NCI-H748 (cell line): ENCODE results near the gene SLC6A6.
A peak's percentile ranks its signal among the peaks of the same experiment; 100 is the strongest.

Experiments
- DNase-seq: peaks from one replicate; lab custom pipeline; 2025; ENCODE audit not compliant: unreplicated experiment; lab: John Stamatoyannopoulos, UW

Gene SLC6A6

DNA sequence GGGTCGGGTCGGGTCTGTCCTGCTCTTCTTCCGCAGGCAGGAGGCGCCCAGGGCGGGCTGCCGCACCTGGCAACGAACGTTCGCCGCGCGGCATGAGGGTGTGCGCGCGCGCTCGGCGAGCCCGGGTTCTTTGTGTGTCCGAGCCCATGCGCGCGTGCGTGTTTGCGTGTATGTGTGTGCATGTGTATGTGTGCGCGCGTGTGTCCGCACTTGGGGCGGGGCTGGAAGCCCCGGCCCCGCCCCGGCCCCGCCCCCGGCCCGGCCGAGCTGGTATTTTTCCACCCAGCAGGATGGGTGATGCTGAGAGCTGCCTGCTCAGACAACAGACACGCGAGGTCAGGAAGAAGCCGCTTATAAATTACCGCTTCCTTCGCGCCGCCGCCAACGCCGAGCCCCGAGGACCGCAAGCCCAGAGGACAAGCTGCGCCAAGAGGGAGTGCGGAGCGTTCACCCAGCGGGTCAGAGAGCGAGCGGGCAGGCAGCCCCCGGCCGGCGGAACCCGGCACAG is at the start of gene SLC6A6:
TSS of gene SLC6A6 (plus strand) at position 303 of the 508 bp plus-strand sequence. CDS start 41,029 bp downstream, outside the sequence.
- DNase-seq = peak; percentile 95

DNA sequence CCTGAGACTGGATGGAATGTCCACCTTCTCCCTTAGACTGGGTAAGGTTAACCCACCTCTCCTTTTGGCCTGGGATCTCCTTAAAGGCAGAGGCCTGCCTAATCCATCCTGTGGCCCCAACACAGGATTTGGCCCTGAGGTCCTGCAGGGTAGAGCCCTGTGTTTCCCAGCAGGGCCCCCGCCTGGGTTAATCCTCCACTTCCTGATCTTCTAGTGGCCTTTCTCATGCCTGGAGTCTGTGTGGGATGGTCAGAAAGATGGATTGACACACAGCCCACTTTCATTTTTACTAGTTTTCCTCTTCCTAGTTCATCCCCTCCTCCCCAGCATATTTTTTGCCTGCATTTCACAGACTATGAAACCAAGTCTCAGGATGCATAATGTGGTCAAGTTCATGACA is 48.9 kb upstream of the SLC6A6 start:
- DNase-seq = no peak

DNA sequence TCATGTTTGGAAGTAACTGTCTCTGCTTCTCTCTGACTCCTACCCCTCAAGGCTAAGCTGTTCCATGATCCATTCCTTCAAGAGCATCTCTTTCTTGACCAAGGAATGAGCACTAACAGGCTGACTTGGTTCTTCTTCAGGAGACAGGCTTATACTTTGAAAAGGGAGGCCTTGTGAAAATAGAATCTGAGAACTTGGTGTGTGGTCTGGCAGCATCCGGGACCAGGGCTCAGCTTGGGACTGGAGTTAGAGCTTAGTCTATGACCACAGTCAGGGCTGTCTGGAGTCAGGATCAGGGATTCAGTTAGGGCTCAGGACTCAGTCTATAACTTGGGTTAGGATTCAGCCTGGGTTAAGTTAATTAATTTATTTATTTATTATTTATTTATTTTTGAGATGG is 44.9 kb upstream of the SLC6A6 start:
- DNase-seq = no peak

DNA sequence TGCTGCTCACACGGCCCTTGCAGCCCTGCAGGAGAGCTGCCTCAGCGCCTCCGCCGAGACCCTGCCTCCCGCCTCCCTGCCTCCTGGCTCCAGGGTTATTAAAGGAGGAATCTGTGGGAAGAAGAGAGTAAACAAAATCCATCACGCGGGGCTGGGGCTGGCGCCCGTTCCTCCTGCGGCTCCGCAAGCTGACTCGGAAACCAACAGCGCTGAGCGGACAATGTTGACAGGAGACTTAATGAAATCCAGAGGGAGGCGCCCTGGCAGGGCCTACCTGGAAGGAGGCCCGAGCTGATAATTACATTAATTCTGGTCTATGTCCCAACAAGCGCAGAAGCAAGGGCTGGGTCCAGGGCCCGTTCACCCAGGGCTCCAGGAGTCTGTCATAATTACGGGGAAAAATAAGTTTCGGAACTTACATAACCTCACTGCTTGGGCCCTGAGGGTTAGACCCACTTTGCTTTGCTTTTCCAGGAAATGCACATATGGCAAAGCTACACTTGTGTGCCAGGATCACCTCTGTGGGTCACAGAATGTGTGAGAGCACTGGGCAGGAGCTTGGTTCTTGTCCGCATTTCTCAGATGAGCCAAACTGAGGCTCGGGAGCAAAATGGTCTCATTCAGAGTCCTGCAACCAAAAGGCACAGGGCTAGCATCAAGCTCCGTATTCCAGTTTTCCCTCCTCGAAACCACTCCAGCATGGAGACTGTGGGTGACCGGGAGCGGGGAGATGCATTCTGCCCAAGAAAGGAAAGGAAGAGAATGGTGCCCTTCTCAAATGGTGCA is 43.8 kb upstream of the SLC6A6 start:
- peak; percentile 51 for DNase-seq

DNA sequence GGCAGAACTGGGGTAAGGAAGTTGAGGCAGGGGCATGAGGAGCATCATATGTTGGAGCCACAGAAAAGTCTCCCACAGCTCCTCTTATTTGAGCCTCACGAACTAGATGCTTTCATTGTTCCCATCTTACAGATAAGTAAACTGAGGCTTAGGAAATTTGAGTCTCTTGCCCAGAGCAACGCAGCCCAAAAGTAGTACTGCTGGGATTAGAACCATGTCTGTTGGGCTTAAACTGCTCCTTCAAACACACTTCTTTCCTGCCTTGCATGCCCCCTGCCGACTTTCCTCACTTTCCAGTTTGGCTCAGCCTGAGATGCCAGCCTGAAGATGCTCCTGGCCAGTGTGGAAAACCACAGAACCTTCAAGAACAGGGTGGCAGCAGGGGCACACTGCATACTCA is 43.1 kb upstream of the SLC6A6 start:
- DNase-seq = no peak

DNA sequence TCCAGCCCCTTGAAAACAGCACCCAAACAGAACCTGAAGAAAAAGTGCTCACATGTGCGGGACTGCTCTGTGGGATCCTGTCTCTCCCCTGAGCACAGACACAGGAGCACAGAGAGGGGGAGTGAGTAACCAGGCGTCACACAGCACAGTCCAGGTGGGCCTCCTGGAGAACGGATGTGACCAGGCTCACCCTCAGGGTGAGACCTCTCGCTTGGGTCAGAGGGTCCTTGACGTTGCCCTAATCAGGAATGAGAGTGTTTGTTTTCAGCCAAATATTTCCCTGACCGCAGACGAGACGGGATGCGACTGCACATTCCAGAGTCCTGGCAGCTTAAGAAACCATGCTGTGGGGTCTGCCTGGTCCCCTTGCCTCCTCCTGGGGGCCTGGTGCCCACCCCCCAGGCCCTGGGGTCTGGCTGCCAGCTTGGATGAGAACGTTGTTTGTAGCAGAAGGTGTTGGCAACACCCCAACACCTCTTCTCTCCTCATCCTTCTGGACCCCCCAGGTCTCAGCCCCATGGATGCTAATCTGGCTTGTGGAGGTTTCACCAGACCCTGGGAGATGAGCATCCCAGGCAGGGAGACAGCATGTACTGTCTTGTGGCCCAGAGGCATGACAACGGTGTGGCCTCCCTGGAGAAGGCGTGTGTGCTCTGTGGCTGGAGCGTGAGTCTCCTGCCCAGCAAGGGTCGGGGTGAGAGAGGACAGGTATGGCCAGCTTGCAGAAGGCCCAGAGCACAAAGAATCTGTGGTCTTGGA is 42.1 kb upstream of the SLC6A6 start:
- DNase-seq = no peak

DNA sequence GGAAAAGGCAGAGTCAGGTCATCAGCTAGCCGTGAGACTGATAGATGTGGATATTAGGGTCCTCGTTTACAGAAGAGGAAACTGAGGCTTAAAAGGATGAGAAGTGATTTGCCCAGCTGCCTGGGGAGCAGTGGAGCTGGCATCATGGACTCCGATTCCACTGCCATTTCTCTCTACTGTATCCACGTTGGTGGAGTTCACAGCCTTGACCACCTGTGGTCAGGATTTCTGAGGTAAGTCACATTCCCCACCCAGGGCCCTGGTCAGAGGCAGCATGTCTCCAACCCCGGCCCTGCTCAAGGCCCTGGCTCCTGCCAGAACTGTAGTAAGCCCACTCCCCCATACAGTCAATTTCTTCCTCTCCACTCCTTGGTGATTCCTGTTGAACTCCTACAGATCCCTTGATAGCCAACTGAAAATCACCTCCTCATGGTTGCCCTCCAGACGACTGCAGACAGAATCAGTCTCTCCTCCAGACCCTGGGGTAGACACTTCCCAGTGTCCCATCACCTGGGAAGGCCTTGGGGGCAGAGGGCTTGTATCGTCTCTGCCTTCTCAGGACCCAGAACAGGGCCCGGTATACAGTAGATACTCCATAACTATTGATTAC is 41.2 kb upstream of the SLC6A6 start:
- DNase-seq = no peak

DNA sequence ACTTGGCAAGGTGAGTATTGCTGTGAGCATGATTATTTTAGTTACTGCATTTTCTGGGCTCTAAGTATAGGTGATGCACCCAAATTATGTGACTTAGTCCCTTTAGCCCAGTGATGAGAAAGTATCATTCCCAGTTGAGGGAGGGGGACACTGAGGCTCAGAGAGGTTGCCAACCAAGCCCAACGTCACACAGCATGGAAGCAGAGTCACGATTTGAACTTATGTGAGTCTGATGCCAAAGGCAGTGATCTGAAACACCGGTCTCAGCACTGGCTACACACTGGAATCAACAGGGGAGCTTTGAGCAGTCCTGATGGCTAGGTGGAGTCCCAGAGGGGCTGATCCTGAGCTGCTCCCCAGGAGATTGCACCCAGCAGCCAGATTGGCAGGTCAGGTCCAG is 39.5 kb upstream of the SLC6A6 start:
- no peak for DNase-seq

DNA sequence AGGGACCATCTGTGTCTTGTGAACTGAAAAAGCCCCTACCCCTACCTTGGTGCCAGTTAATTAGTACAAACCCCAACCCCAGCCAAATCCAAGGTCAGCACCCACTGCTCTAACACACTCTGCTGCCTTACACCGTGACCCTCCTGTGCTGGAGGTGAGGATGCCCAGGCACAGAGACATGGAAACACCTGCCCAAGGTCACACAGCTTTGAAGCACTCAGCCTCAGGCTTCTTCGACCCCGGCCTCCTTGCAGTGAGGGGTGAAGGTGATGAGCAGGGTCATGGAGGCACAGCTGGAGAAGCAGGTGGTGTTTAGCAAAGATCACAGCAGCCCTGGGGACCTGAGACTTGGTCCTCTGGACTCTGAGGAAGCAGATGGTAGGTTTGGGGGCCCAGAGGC is 39.0 kb upstream of the SLC6A6 start:
- no peak for DNase-seq

DNA sequence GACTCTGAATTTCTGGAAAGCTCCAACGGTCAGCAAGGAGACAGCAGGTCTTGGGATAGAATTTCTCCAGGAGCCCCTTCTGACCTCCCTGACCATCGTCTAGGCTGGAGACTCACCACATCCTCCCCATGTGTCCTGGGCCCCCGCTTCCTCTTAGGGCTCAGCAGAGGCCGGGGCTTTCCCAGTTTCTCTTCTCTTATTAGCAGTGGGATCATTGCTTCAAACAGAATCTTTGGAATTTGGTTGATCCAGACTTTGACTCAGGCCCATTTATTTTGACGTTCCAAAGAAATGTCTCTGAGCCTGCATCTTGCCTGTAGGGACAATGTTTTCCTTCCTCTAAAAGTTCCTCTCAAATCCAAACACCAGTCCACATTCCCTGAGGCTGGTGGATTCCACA is 38.4 kb upstream of the SLC6A6 start:
- no peak for DNase-seq

DNA sequence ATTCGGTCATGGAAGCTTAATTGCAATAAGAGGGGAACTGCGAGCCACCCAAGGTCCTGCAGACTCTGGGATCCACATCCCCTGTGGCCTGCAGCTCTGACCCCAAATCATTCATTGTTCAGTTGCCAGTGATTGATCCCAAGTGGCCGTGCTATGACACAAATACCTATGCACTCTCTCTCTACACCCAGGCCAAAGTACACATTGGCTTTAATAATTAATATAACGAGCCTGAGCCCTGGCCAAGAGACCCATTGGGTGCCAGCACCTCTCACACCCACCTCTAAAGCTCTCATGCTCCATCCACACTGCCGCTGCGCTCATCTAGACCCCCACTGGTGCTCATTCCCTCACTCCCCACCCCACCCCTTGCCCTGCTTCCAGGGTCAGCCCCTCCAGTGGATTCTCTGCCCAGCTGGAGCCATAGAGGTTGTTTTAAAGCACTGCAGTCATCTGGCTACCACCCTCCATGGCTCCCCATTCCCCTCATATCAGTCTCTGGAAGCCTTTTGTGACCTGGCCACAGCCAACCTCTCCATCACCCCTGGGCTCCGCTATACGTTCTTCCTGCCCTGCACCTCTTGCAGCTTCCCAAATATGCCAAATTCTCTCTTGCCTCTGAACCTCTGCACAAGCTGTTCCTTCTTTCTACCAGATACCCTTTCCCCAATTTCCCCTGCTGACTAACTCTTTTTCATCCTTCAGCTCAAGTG is 37.7 kb upstream of the SLC6A6 start:
- no peak for DNase-seq

DNA sequence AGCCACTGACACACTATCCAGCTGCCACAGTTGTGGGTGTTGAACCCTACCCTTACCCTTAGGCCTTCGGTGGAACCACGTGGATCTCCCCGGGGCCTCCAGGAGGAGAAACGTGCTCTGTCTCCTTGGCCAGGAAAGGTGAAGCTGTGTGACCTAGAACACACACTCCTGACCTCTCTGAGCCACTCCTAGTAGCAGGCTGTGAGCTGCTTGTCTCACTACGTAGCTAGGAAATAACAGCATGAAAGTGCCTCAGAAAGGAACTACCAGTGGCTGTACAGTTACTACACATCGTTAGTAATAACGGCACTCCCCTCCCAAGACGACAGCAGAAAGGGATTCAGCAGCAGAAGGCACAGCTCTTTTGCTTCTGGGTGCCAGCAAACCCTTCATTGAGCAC is 36.2 kb upstream of the SLC6A6 start:
- DNase-seq = no peak

DNA sequence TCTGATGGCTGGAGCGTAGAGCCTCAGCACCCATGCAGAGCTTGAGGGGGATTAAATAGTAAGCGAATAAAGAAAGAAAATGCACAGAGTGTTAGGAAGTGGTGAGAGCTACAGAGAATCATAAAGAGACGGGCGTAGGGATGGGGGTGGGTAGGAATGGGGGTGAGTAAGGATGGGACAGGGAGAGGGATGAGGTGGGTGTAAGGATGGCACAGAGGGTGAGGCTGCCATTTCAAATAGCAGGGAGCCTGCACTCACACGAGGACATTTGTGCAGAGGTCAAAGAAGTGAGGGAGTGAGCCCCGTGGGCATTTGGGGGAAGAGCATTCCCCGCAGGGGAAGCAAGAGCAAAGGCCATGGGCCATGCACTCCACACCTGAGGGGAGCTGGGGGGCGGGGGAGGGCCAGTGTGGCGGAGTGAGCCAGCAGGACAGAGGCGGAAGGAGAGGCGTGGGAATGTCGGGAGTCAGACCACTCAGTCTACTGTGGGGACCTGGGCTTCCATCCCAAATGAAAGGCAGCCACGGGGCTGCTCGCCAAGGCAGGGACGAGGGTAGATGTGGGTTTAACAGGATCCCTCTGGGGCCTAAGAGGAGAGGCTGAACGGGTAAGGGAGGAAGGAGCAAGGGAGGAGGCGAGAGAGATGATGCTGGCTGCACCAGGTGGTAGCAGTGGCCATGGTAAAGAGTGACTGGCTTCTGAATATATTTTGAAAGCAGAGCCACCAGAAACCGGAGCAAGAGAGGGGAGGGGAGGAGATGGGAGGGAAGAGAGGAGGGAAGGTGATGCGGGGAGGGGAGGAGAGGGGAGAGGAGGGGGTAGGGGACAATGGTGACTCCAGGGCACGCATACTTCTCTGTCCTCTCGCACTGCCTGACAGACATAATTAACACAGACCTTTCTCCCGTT is 35.2 kb upstream of the SLC6A6 start:
- no peak for DNase-seq

DNA sequence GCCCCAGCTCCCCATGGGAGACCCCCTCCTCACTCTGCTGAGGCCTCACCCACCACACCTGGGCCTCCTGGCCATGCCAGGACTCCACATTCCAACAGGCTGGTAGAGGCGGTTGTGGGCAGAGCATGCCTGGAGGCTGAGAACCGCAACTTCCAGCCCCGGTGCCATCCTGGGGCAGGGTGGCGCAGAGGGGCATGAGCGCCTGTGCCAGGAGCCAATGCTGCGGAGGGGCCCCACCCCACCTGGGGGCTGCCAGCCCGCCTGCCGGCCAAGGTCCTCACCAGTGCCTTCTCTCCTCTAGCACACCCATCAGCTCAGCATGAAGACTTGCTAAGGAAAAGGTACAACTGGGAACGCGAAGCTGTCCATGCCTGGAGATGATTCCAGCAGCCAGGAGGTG is 34.3 kb upstream of the SLC6A6 start:
- DNase-seq = no peak

DNA sequence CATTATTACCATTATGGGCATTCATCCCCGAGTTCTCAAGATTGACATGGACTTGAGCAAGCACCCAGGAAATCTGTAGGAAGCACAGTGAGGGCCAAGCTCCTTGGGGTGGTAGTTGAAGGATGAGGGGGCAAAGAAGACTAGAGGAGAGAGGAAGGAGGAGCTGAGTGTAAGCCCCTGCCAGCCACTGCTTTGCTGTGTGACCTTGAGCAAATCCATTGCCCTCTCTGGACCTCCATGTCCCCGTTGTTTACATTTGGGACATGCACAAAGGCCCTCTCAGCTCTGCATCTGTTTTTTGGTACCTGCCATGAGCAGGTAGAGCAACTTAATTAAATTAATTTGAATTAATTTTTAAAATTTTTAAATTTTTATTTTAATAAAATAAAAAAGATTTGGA is 33.5 kb upstream of the SLC6A6 start:
- no peak for DNase-seq

DNA sequence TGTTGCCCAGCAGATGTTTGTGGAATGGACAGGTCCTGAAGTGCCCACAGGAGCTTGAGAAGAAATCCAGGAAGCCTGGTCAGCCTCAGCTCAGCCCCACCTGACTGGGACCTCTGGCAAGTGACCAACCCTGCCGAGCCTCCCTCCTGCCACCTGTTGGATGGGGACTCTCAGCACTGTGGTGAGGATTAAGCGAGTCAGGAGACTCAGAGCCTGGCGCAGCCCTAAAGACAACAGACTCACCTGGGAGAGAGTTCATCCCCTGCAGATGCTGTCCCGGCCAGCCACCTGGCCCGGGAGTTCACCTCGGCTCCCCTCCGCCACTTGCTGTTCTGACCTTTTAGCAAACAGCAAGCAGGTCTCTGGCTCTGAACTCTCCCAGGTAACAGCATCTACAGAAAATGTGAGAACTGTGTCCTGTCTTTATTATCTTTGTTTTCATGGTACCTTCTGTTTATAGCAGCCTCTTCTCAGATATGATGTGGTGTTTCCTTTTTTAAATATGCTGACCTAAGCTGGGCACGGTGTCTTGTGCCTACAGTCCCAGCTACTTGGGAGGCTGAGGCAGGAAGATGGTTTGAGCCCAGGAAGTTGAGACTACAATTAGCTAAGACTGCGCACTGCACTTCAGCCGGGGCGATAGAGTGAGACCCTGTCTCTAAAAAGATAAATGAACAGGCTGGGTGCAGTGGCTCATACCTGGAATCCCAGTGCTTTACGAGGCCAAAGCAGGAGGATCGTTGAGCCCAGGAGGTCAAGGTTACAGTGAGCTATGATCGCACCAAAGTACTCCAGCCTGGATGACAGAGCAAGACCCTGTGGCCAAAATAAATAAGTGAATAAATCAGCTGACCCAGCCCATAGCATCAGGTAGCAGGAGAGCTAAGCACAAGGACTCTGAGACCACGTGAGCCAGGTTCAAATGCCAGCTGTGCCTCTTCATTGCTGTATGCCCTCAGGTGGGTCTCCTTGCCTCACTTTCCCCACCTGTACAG is 32.4 kb upstream of the SLC6A6 start:
- peak; percentile 19 for DNase-seq

DNA sequence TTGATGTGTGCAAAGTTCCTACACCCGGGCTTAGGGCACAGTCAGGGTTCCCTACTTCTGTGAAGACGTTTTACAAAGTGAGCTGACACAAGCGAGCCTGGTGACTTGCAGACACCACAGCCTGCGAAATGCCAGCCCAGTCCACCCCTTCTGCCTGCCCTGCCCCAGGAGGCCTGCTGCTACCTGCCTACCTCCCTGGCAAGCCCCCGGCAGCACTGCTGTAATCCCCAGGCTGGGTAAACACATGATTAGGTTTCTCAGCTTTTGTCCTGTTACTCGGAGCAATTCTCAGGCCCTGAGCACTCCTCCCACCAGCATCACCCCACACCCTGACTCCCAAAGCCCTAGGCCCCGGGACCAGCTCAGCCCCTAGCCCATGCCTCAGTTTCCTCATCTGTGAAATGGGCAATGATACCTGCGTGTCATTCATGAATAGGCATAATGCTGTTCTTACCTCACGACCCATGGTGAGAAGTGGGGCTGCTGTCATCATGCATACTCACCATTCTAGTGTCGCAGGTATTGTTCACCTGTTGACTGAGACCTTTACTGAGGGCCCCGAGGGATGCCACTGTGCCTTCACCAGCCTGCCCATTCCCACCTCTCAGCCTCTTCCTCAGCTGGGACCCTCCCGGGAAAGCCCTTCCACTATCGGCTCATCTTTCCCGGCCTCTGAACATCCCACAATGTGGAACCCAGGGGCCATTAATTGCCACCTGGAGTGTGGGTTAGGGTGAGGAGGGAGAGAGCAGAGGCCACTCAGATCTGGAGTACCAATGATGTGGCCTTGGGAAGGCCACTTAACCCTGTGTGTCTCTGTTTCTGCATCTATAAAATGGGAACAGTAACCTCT is 31.5 kb upstream of the SLC6A6 start:
- no peak for DNase-seq
